HG02642 (cell line): Measurements from ENCODE around the gene PPP1R9A.
"Not testable (repeated sequence)": the region's sequence is repeated elsewhere in the genome, so short reads cannot be mapped to it uniquely, and the experiment has no call there.

Source experiments
- ATAC-seq: cut with Tn5 transposase; IDR thresholded peaks from one replicate; pipeline ENCODE4 v1.9.1; 2021; ENCODE audit warnings: mild to moderate bottlenecking; ENCODE audit not compliant: unreplicated experiment, poor library complexity

PPP1R9A gene

DNA sequence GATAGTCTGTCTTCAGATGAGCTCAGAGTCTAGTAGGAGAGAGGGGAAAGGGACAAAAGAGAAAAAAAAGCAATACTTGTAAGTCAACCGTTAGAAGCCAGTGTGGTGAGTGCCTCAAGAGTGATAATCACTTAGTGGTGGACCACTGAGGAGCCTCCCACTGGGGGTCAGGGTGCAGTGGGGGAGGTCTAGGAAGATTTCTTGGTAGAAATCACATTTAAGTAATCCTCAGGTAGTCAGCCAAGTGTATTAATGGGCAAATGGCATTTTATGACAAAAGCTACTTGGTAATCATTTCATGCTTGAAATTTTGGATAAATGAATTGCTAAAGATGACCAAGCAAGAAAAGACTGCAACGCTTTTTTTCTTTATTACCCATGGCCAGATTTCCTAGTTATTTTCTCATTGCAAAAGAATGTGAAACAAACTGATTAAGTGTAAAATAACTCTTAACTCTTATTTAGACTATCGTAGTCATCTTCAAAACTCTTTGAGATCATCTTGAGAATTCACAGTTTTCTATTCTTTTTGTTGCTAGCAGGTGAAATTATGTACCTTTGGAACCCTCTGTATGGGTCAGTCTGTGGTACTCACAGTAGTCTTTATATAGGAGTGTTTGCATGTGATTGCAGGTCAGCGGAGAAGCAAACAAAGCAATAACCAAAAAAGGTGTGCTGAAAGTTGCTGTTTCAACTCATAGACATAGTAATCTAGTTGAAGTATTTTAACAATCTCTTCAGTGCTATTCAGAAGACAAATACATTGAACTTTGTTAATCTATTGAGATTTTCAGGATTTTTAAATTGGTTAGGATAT is 63.9 kb downstream of the PPP1R9A start:
- no peak for ATAC-seq

- ATAC-seq, result no peak
Measured at GRCh38 chr7:94972296-94972695, 64.9 kb downstream of the PPP1R9A start.

- no peak for ATAC-seq
Measured at GRCh38 chr7:94973844-94974243, 66.5 kb downstream of the PPP1R9A start.

- no peak for ATAC-seq
Measured at GRCh38 chr7:94974423-94974822, 67.0 kb downstream of the PPP1R9A start.

DNA sequence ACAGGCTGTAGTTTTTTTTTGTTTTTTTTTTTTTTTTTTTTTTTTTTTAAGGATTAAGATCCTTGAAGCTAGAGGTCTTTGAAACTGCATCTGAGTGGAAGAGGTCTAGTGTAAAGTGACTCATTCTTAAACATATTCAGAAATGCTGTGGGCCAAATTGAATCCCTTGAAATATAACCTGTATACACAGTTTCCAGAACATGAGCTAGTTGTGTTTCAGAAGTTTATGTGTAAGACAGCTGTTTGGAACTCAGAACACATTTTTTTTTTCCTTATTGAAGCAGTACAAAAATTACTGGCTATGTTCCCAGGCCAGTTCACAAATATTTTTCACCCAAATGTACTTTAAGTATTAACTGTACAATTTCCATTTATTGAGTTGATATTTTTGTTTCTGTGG is 67.9 kb downstream of the PPP1R9A start:
- ATAC-seq, result no peak

GRCh38 chr7:94980418-94981142 is 73.2 kb downstream of the PPP1R9A start:
- ATAC-seq, result no peak

GRCh38 chr7:94995921-94996320 is 88.5 kb downstream of the PPP1R9A start:
- ATAC-seq, result no peak

DNA sequence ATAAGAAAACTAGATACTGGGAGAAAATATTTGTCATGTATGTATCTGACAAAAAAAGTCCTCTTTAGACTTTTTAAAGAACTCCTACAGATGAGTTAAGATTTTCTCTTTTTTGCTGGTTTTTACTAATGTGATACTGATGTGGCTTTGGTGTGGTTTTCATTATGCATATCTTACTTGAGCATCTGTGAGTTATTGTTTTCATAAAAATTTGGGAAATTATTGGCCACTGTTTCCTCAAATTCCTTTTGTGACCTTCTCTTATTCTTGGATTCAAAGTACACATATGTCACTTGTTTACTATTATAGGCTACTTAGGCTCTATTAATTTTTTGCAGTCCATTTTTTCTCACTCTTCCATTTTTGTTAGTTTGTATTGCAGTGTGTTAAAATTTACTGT is 89.0 kb downstream of the PPP1R9A start:
- ATAC-seq, result no peak

DNA sequence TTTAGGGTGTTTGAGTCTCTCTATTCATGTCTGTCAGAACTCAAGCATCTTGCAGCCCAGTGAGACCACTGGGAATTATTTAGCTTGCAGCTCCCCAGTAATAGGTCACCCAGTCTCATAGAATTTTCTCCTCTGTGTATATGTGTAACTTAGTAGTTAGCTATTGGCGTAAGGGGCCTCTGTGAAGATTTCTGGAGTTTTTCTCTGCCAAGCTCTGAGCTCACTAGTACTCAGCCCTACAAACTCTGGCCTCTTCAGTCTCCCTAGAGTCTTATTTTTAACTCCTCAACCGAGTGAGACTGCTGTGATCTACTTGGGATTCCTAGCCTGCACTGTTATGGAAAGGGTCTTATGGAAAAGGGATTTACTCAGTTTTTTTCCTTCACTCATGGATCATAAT is 90.2 kb downstream of the PPP1R9A start:
- ATAC-seq, result no peak

GRCh38 chr7:94998266-94999068 is 91.1 kb downstream of the PPP1R9A start:
- no peak for ATAC-seq

- no peak for ATAC-seq
Measured at GRCh38 chr7:94999069-94999351, 91.6 kb downstream of the PPP1R9A start.

DNA sequence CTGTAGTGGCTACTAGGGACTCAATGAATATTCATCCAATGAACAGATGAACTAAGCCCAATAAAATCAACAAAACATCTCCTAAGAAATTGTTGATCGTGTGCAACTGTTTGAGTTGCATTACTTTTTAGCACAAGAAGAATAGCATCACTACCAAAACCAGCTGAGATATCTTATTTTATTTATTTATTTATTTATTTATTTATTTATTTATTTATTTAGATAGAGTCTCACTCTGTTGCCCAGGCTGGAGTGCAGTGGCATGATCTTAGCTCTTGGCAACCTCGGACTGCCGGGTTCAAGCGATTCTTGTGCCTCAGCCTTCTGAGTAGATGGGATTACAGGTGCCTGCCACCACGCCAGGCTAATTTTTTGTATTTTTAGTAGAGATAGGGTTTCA is 92.2 kb downstream of the PPP1R9A start:
- ATAC-seq, result not testable (repeated sequence)

DNA sequence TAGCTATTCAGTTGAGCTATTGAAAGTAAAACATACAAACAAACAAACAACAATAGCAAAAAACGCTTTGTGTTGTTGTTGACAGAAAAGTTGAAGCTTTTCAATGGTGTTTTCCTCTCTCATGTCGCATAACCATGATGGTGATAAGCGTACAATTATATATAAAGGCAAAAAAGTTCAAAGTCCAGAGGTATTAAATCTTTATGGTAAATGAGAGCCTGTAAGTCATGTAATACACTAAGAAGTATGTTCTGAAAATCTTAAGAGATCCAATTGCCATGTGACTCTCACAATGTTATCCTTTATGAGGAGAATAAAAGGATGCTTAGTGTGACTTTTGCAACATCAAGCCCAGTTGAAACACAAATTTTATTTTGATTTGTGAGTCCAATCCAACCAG is 93.9 kb downstream of the PPP1R9A start:
- ATAC-seq, result no peak

DNA sequence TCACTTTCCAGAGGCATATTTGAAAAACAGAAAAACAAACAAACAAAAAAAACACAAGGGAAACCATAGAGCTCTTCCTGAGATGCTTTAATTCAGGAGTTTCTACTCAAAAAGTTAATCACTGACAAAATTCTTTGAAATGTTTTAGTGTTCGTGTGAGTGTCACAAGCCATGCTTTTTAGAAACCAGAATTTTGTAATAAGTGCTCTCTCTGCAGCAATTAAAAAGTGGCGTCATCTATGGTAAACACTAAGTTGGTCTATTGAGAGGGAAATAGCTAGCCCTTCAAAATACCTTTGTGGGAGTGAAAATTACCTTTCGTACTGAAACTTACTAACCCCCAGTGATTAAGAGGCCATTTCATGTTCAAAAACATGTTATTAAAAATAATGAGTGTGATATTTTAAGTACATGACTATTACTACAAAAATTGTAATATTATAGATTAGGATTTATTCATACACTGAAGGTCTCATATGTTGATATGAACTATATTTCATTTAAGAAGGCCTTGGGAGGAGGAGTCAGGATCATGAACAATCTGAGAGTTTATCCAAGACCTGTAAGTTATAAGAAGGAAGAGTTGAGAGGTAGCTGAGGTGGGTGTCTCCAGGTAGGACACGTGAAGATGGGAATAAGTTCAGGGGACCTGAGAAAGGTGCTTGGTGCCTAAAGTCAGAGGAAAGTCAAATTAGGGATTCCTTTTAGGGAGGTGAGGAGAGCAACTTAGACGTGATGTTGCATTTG is 94.6 kb downstream of the PPP1R9A start:
- no peak for ATAC-seq

GRCh38 chr7:95002775-95003174 is 95.4 kb downstream of the PPP1R9A start:
- ATAC-seq, result no peak

- no peak for ATAC-seq
Measured at GRCh38 chr7:95004618-95005247, 97.3 kb downstream of the PPP1R9A start.

- ATAC-seq, result no peak
Measured at GRCh38 chr7:95006010-95006409, 98.6 kb downstream of the PPP1R9A start.

GRCh38 chr7:95008773-95009172 is 101.4 kb downstream of the PPP1R9A start:
- ATAC-seq, result not testable (repeated sequence)

GRCh38 chr7:95011146-95011928 is 103.9 kb downstream of the PPP1R9A start:
- ATAC-seq, result no peak
